C4-2B (cell line): Measurements from ENCODE around the gene TTC17.

Source experiments
- CTCF ChIP-seq: fragments of 450-650 bp; conservative IDR thresholded peaks from 2 replicates; pipeline ENCODE4 v1.5.1; 2017; ENCODE audit warnings: mild to moderate bottlenecking
- ZFX ChIP-seq: fragments of 450-650 bp; IDR thresholded peaks from 2 replicates; pipeline ENCODE4 v1.6.1; 2017

DNA sequence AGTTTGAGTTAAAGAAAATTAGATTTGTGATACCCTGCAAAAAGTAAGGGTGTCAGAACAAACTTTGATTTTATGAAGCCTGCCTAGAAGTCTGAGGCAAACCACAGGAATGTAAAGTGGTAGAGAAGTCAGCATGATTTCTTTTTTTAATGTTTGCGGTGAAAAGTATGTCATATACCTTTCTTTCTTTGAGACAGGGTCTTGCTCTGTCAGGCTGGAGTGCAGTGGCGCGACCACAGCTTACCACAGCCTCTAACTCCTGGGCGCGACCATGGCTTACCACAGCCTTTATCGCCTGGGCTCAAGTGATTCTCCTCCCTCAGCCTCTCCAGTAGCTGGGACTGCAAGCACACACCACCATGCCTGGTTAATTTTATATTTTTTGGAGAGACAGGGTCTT, 42.3 kb upstream of the TTC17 start:
- TF ChIP-seq CTCF (no peak), ZFX (no peak)
